Epithelial cell of proximal tubule (primary cell): ENCODE results near the gene FAM24B. TPM values are rescaled to one million over a fixed set of nuclear protein-coding genes. Genes with fewer than 3 reads are reported as not detected.

Source experiments
- DNase-seq: peaks from one replicate; pipeline ENCODE4 v3.0.0-alpha.2; 2011; ENCODE audit warnings: low read depth
- H3K4me3 ChIP-seq: 2 replicates; pipeline ENCODE4 v1.5.1; 2011; ENCODE audit warnings: low read depth, mild to moderate bottlenecking, low read length
- total RNA-seq: library from RNA; depleted of rRNA; stranded (reverse); fragments of >200 nt; gene quantifications from 2 replicates; pipeline ENCODE4 v1.2.3, GENCODE V29; 2015
- TF ChIP-seq, protein P1 (sequence below): conservative IDR thresholded peaks from 2 replicates; pipeline ENCODE4 v1.5.1; 2012; ENCODE audit warnings: low read depth, mild to moderate bottlenecking, low read length

The FAM24B gene
- total RNA-seq, 1 donor from 2014 or later = 9.3 TPM

DNA sequence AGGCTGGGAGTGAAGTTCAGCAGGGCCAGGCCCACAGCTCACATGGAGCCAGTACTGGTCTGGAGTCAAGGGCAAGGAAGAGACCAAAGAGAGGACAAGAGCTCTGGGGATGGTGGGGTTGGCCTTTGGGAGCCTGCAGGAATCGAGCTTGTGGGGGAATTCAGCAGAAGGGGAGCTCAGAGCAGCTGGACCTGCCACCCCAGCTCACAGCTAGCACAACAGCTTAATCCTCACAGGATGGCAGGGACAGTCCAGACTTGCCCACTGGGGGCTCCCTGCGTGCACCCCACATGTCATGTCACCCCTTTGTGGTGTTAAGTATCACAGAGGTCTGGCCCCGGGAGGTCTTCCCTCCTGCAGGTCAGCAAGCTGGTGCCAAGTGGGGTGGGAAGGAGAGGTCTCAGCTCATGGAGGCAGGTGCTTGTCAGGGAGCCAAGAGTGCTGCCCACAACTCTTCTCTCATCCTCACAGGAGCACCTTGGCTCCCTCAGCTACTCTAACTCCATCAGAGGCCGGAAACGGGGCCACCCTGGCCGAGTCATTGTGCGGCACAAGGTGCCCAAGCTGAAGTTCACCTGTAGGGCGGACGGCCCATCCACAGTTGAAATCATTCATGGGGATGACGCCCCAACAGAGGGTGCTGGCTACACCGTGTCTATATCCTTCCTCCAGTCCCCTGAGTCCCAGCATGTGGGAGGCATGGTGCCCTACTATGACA, 56.2 kb downstream of the FAM24B start:
- H3K4me3 ChIP-seq = no peak overlapping the region
- TF ChIP-seq, protein P1, sequence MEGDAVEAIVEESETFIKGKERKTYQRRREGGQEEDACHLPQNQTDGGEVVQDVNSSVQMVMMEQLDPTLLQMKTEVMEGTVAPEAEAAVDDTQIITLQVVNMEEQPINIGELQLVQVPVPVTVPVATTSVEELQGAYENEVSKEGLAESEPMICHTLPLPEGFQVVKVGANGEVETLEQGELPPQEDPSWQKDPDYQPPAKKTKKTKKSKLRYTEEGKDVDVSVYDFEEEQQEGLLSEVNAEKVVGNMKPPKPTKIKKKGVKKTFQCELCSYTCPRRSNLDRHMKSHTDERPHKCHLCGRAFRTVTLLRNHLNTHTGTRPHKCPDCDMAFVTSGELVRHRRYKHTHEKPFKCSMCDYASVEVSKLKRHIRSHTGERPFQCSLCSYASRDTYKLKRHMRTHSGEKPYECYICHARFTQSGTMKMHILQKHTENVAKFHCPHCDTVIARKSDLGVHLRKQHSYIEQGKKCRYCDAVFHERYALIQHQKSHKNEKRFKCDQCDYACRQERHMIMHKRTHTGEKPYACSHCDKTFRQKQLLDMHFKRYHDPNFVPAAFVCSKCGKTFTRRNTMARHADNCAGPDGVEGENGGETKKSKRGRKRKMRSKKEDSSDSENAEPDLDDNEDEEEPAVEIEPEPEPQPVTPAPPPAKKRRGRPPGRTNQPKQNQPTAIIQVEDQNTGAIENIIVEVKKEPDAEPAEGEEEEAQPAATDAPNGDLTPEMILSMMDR = no peak
- DNase-seq = no peak

DNA sequence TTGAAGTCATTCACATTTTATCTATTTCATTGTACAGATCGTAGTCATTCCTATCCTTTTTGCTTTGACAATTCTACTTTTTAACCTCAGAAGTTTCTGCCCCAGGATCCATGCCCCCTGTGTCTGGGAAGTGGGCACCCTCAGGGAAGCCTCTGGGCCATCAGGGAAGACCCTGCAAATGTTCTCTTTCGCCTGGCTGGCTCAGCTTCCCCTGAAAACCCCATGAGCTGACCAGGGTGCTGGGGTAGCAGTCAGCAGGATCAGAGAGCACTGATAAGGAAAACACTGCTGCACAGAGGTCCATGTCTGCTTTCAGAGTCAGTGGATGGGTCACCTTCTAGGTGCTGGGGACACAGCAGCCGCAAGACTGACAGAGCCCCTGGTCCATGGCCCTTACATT, 57.6 kb downstream of the FAM24B start:
- no peak overlapping the region for H3K4me3 ChIP-seq
- TF ChIP-seq, protein P1 = no peak
- DNase-seq = no peak

DNA sequence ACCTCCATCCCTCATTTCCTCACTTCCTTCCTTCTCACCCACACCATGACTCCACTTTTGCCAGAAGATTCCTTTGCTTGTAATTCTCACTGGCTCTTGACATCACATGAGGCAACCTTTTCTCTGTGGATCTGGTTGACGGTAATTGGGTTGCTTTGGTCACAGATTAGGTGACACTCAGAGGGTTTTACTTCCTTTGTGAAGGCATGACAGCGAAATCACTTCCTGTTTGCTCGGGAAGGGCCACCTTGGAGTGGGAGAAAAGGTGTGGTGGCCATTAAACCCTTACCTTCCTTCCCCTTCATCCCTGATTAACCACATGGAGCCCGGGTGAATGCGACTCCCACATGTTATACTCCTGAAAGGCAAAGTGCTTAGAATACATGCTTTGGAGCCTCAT, 63.9 kb downstream of the FAM24B start:
- TF ChIP-seq, protein P1 = no peak
- no peak for DNase-seq
- H3K4me3 ChIP-seq = no peak overlapping the region

DNA sequence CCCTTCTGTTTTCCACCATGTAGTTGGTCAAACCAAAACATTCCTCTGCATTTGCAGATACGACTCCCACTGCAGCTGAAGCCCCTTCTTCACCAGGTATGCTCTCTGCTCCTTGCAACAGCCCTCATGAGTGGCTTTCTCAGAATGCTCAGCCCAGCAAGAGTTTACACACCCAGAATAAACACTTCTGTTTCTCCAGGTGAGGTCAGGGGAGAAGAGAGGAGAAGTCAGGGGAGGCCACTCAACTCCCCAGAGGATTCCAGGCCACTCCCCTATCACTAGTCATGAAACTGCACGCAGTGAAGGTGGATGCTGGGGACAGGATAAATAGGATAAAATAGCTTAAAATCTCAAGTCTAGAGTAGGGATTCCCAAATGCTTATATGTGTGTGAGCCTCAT, 64.9 kb downstream of the FAM24B start:
- H3K4me3 ChIP-seq = no peak overlapping the region
- TF ChIP-seq, protein P1 = no peak
- DNase-seq = no peak

DNA sequence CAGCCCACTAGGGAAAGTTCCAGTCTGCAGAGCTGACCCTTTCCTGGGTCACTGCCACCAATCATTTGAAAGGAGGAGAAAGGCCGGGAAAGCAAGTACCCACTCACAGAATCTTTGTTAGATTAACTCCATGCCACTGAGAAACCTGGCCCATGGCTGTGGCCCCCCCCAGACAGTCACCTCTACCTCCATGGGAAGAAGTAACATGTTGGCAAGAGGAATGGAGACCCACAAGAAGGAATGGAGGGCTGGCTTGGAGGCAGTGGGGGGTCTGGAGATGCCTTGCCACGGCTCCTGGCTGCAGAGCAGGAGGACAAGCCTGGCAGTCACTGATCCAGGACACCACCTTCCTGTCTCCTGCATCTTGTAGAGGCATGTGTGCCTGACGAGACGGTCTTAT, 66.6 kb downstream of the FAM24B start:
- no peak for DNase-seq
- TF ChIP-seq, protein P1 = no peak
- H3K4me3 ChIP-seq = no peak overlapping the region

DNA sequence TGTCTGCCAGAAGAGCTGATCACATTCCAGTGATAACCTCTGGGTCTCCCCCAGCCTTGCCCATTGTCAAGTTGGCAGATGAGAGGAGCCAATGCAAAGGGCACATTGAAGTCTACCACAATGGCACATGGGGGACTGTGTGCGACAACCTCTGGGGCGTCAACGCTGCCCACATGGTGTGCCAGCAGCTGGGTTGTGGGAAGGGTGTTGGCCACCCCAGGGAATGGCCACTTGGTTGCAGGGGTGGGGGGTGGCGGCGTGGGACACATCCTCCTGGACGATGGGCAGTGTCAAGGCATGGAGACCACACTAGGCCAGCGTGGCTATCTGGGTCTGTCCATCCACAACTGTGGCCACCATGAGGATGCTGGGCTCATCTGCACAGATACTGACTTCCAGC, 77.1 kb downstream of the FAM24B start:
- TF ChIP-seq, protein P1 = no peak
- no peak for DNase-seq
- H3K4me3 ChIP-seq = no peak overlapping the region

Other genes starting within 250 kb of the FAM24B start
- gene C10orf120, start 179.7 kb downstream of the FAM24B start, total RNA-seq = not detected in 2 replicates
- gene CUZD1, start 33.7 kb downstream of the FAM24B start, total RNA-seq = 0.29 and 1.0 TPM in 2 replicates
- not detected in 2 replicates for gene FAM24A, start 31.0 kb upstream of the FAM24B start, total RNA-seq
- gene C10orf88, start 74.6 kb upstream of the FAM24B start, total RNA-seq = 3.9 and 5.9 TPM in 2 replicates
- gene PSTK, start 100.8 kb upstream of the FAM24B start, total RNA-seq = 3.0 and 4.6 TPM in 2 replicates
- 1.0 and 5.1 TPM in 2 replicates for gene IKZF5, start 129.2 kb upstream of the FAM24B start, total RNA-seq
- gene ACADSB, start 129.4 kb upstream of the FAM24B start, total RNA-seq = 4.4 and 5.0 TPM in 2 replicates